Prostate gland (tissue), 2 donors: ENCODE results near the gene ITFG2. TPM values are rescaled to one million over a fixed set of nuclear protein-coding genes. Genes with fewer than 3 reads are reported as not detected.

ENCODE experiments used
- DNase-seq: peaks from one replicate; pipeline ENCODE4 v3.0.0-alpha.2; 2019; ENCODE audit warnings: low spot score
- H3K27ac ChIP-seq, 2 donors: fragments of 200-600 bp; sonication (generic); 2 replicates each; pipeline ENCODE4 v1.5.1; 2017 to 2019
- H3K27me3 ChIP-seq: fragments of 200-600 bp; sonication (generic); replicated peaks from 2 replicates; pipeline ENCODE4 v1.5.1; 2019; ENCODE audit not compliant: insufficient read depth
- H3K36me3 ChIP-seq, 2 donors: fragments of 200-600 bp; sonication (generic); 1 replicate in 1 of 2; 2 replicates in 1 of 2; pipeline versions ENCODE4 v1.5.1 to v1.8.1; 2017 to 2019
- H3K4me1 ChIP-seq: fragments of 200-600 bp; sonication (generic); replicated peaks from 2 replicates; pipeline ENCODE4 v1.5.1; 2019
- H3K4me3 ChIP-seq, 2 donors: fragments of 200-600 bp; sonication (generic); 2 replicates each; pipeline ENCODE4 v1.5.1; 2017 to 2019
- H3K9me3 ChIP-seq: fragments of 200-600 bp; sonication (generic); 2 replicates; pipeline ENCODE4 v1.5.1; 2017
- POLR2A ChIP-seq: fragments of 450-650 bp; IDR thresholded peaks from one replicate; pipeline ENCODE4 v1.6.1; 2016; ENCODE audit warnings: antibody characterized with exemption, mild to moderate bottlenecking
- POLR2AphosphoS5 ChIP-seq: sonication (generic); formaldehyde crosslinking; IDR thresholded peaks from one replicate; pipeline ENCODE4 v1.6.1; 2017; ENCODE audit warnings: antibody characterized with exemption
- WGBS: methylation state at CpG from one replicate; pipeline ENCODE4 v1.1.5; 2018; 5-methylcytosine and 5-hydroxymethylcytosine counted together
- intact Hi-C: fragments of 100-400 bp; cut with DNase I; formaldehyde crosslinking; loops from one replicate; pipeline ENCODE4 v1.14.2; 2022
- total RNA-seq, 2 donors: library from RNA; depleted of rRNA; stranded (reverse); fragments of >200 nt; gene quantifications; one replicate each; pipeline ENCODE4 v1.1.0, GENCODE V29; 2016
- TF ChIP-seq, protein P1 (sequence below), 4 experiments: fragments of 200-600 bp in 2 of 4; fragments of 450-650 bp in 2 of 4; sonication (generic) in 2 of 4; IDR thresholded peaks; 1 replicate in 3 of 4; 2 replicates in 1 of 4; pipeline ENCODE4 v1.5.1; 2016 to 2019; ENCODE audit warnings: antibody characterized with exemption in 4 of 4, mild to moderate bottlenecking in 2 of 4, moderate library complexity in 2 of 4

The ITFG2 gene
- total RNA-seq, 2 donors from 2014 or later = 41.5 to 46.5 TPM

DNA sequence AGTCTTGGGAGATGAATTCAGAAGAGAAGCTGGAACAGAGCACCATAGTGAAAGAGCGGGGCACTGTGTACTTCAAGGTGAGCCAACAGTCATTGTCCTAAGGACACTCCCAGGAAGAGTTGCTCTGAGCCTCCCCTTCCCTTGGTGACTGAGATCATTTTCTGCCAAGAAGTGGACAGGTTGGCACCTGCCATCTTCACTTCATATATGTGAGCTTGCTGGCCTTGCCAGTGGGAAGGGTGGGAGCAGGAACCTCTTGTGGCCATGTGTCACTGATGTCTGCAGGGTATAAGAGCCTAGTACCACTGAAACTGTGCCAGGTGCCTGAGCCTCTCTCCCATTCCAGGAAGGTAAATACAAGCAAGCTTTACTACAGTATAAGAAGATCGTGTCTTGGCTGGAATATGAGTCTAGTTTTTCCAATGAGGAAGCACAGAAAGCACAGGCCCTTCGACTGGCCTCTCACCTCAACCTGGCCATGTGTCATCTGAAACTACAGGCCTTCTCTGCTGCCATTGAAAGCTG, 12.4 kb upstream of the ITFG2 start:
- intact Hi-C loops = no loop called here
- no peaks in the 10 kb centered on the region for H3K27me3 ChIP-seq
- no peak overlapping the region for H3K4me3 ChIP-seq
- TF ChIP-seq POLR2A (no peak), POLR2AphosphoS5 (peak; percentile 25)
- H3K9me3 ChIP-seq = no peaks in the 10 kb centered on the region
- H3K36me3 ChIP-seq = peaks cover 8 to 26% of the 10 kb centered on the region in 2 donors
- peak; percentile 55 for DNase-seq
- WGBS = 42% methylated on average over 3 of the region's 3 CpGs
- peak overlapping the region; percentile 20 to 31 for H3K27ac ChIP-seq
- peaks cover 14% of the 10 kb centered on the region for H3K4me1 ChIP-seq

DNA sequence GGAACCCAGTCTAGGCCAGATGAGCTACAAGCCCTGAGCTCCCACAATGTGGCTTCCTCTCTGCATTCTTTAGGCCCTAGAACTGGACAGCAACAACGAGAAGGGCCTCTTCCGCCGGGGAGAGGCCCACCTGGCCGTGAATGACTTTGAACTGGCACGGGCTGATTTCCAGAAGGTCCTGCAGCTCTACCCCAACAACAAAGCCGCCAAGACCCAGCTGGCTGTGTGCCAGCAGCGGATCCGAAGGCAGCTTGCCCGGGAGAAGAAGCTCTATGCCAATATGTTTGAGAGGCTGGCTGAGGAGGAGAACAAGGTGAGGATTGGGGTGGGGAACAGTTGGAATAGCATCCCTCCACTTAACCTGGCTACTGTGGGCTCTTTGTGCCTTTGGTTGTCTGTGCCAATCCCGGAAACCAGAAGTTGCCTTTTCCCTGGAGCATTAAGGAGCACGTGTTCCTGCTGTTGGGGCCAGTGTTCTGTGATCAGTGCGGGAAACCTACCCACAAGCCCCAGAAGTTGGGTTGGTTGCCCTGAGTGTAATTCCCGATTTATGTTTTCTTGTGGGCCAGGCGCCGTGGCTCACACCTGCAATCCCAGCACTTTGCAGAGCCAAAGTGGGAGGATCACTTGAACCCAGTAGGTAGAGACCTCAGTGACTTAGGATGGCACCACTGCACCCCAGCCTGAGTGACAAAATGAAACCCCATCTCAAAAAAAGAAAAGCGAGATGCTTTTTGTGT, 11.3 kb upstream of the ITFG2 start:
- TF ChIP-seq POLR2AphosphoS5 = no peak
- TF ChIP-seq, protein P1, sequence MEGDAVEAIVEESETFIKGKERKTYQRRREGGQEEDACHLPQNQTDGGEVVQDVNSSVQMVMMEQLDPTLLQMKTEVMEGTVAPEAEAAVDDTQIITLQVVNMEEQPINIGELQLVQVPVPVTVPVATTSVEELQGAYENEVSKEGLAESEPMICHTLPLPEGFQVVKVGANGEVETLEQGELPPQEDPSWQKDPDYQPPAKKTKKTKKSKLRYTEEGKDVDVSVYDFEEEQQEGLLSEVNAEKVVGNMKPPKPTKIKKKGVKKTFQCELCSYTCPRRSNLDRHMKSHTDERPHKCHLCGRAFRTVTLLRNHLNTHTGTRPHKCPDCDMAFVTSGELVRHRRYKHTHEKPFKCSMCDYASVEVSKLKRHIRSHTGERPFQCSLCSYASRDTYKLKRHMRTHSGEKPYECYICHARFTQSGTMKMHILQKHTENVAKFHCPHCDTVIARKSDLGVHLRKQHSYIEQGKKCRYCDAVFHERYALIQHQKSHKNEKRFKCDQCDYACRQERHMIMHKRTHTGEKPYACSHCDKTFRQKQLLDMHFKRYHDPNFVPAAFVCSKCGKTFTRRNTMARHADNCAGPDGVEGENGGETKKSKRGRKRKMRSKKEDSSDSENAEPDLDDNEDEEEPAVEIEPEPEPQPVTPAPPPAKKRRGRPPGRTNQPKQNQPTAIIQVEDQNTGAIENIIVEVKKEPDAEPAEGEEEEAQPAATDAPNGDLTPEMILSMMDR (IDR thresholded peaks at IDR 0.05) = no peak
- TF ChIP-seq POLR2A = no peak
- DNase-seq = no peak
- intact Hi-C loops = no loop called here
- Histone ChIP-seq H3K27me3 (no peaks in the 10 kb centered on the region), H3K4me1 (peaks cover 14% of the 10 kb centered on the region), H3K27ac (peak overlapping the region; percentile 20 to 31), H3K9me3 (no peaks in the 10 kb centered on the region), H3K4me3 (no peak overlapping the region), H3K36me3 (peaks cover 8 to 26% of the 10 kb centered on the region in 2 donors)
- WGBS = 53% methylated on average over 16 of the region's 16 CpGs

DNA sequence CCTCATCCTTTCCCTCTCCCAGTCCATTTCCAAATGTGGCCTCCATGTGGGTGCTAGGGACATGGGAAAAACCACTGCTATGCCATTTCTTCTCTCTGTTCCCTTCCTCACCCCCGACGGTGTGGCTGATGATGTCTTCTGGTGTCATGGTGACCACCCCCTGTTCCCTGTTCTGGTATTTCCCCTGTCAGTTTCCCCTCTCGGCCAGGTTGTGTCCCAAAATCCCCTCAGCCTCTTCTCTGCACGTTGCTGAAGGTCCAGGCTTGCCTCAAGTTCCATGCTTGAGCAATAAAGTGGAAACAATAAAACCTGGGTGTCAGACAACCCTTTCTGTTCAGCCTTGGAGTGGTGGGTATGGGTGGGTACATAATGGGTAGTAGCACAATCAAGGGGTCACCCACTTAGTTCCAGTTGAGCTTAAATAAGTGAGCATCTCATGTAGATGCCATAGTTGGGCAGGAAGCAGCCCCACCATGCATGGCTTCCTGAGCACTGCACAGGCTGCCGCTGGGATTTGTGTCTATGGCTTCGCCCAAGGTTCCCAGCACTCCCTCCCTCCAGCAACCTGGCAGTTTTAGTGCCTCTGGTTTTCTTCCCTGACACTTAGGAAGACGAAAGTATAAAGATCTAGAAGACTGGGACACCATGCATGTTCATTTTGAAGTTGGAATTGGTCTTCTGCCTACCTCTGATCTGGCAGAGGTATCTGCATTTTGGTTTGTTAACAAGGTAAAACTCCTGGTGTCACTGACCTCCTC, 8.7 kb upstream of the ITFG2 start:
- H3K27me3 ChIP-seq = no peaks in the 10 kb centered on the region
- peaks cover 8 to 26% of the 10 kb centered on the region in 2 donors for H3K36me3 ChIP-seq
- no peak overlapping the region for H3K4me3 ChIP-seq
- TF ChIP-seq POLR2AphosphoS5 (no peak), POLR2A (no peak)
- TF ChIP-seq, protein P1 (IDR thresholded peaks at IDR 0.05) = no peak
- no peak overlapping the region for H3K27ac ChIP-seq
- no peaks in the 10 kb centered on the region for H3K9me3 ChIP-seq
- no peak for DNase-seq
- peaks cover 10% of the 10 kb centered on the region for H3K4me1 ChIP-seq
- intact Hi-C loops = no loop called here
- WGBS = 83% methylated on average over 7 of the region's 7 CpGs

DNA sequence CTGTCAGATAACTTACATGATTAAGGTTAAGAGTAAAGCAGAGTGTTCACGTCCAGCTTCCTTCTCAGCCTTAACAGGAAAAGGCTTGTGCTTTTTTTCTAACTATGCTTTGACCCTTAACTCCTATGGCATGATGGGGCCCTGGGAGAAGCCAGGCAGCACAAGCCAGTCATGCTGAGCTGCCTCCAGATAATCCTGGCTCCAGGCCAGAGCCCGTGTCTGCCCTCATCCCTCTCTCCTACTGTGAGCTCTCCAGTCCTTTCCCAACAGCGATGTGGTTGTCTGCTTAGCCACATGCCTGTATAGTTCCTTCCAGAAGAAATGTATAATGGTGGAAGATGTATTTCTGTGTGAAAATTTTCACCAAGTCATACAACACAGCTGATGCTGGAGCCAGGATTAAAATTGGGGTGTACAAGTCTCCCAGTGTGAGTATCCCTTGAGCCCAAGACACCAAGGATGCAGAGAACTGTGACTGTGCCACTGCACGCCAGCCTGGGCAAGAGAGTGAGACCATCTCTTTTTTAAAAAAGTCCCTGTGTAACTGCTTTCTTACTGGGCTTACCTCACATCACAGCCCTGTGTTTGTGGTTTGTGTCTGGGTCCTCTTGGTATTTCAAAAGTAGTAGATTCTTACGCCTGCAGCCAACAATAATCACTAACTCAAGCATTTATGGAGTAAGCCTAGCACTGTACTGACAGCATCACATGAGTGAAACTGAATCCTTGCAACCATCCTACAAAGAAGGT, 7.9 kb upstream of the ITFG2 start:
- 63% methylated on average over 5 of the region's 5 CpGs for WGBS
- Histone ChIP-seq H3K27ac (no peak overlapping the region), H3K4me3 (no peak overlapping the region), H3K36me3 (peaks cover 8 to 21% of the 10 kb centered on the region in 2 donors), H3K4me1 (peaks cover 10% of the 10 kb centered on the region), H3K27me3 (no peaks in the 10 kb centered on the region), H3K9me3 (no peaks in the 10 kb centered on the region)
- intact Hi-C loops = no loop called here
- TF ChIP-seq POLR2AphosphoS5 = no peak
- DNase-seq = no peak

DNA sequence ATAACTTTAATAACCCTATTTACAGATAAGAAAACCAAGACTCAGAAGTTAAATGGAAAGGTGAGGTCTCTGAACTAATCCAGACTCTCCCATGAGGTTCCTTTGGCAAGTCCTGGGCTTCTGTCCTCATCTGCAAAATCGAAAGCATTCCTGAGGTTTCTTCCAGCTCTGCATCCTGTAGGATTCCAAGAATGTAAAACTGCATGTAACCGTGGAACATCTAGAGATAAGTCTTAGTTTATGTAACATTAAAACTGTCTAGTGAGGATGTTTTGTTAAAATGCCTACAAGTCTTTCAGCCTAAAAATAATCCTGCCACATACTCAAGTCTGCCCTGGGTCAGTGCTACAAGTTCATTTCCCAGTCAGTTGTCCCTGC, 7.3 kb upstream of the ITFG2 start:
- Histone ChIP-seq H3K4me1 (peaks cover 10% of the 10 kb centered on the region), H3K9me3 (no peaks in the 10 kb centered on the region), H3K4me3 (no peak overlapping the region), H3K36me3 (peaks cover 8 to 16% of the 10 kb centered on the region in 2 donors), H3K27ac (no peak overlapping the region), H3K27me3 (no peaks in the 10 kb centered on the region)
- TF ChIP-seq POLR2A (no peak), POLR2AphosphoS5 (no peak)
- TF ChIP-seq, protein P1 (IDR thresholded peaks at IDR 0.05) = no peak
- intact Hi-C loops = no loop called here
- no peak for DNase-seq
- 38% methylated on average over 2 of the region's 2 CpGs for WGBS
